ENCODE data around the gene NMT1.

The NMT1 gene

DNA sequence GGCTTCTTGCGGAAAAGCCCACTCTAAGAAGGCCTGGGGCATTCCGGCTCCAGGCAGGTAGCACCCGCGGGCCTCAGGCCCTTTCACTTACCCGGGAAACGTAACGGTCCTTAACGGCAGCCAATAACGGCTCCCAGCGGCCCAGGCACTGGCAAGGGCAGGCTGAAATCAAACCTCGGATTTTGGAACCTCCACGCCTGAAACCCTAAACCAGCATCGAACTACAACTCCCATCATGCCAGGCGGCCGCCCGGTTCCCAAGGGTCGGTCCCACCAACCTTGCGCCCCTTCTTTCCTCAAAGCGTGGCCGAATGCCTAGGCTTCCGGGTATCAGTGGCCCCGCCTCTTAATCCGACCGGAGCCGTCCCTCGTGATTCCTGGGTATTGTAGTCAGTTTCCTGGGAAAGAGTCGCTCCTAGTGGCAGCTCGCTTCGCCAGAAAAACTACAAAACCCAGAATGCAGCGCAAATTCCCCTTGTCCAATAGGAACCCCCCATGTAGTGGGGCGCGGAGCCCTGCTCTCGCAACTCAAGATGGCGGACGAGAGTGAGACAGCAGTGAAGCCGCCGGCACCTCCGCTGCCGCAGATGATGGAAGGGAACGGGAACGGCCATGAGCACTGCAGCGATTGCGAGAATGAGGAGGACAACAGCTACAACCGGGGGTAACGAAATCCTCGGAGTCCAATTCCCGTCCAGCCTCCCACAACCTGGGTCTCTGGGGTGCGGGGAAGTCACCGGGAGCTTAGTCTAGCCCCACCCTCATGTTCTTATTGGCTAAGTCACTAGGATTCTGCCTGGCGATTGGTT, at the start of gene NMT1:
Gene NMT1 (plus strand): TSS at position 521 of the 809 bp plus-strand sequence. CDS start 13 bp downstream, at position 534.
- DNase-seq (ENCODE audit: low read depth, low spot score), result peak; percentile 98

DNA sequence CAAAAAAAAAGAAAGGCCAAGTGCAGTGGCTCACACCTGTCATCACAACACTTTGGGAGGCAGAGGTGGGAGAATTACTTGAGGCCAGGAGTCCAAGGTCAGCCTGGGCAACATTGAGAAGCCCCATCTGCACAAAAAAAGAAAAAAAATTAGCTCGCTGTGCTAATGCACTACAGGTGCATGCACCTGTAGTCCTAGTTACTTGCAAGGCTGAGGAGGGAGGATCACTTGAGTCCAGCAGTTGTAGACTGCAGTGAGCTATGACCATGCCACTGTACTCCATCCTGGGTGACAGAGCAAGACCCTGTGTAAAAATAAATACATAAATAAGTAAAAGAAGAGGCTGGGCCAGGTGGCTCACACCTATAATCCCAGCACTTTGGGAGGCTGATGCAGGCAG, 49.4 kb upstream of the NMT1 start:
- no peak for DNase-seq (ENCODE audit: low read depth, low spot score)

DNA sequence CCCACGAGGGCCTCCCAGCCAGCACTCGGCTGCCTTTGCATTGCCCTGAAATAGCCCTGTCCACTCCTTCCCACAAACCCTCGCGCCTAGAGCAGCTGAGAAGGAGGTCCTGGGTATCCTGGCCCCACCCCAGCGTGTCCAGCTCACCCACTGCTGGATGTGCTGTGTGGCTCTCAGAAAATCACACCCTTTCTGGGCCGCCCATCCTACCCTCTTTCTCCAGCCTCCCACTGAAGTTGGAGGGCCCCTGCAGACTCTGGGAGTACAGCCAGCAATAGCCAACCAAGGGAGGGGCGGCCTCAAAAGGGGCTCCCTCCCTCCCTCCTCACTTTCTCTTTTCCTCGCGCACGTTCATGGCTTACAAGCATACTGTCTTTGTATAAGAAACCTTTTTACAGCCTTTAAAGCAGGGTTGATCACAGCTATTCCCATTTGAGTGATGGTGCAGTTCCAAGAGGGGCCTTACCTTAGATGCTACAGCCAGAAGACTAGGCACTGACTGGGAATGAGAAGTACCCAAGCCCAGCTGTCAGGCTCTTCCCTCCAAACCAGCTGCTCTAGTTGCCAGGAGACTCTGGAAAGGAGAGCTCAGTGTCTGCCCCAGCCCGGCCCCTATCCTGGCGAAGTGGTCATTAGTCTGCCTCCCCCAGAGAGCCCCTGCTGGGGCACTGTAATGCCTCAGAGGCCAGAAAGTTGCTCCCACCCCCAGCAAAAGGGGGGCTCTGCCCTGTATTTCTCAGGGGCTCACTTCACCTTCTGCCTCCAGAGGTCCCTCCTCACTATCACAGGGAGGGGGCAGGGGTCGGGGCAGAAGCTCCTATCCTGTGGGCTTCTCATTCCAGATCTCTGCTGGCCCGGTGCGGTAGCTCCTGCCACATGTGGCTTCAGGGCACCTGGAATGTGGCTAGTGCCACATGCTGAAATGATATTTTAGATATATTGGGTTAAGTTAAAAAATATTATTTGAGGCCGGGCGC, 47.8 kb upstream of the NMT1 start:
- DNase-seq (ENCODE audit: low read depth, low spot score), result no peak

DNA sequence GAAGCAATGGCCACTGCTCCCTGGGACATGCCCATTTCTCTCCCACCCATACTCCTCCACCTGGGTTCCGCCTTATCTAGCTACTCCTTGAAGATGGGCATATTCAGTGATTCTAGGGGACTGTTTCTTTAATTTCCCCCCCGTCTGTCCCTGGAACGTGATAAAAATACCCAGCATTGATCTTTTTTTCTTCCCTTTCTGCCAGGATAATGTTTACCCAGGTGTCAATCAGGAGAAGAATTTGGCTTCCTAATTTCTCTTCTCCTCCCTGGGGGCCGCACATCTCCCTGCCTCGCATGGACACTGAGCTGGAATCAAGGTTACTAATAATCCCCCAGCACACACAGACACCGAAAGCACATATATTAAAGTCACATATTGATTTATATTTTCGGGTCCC, 44.9 kb upstream of the NMT1 start:
- no peak for DNase-seq (ENCODE audit: low read depth, low spot score)

DNA sequence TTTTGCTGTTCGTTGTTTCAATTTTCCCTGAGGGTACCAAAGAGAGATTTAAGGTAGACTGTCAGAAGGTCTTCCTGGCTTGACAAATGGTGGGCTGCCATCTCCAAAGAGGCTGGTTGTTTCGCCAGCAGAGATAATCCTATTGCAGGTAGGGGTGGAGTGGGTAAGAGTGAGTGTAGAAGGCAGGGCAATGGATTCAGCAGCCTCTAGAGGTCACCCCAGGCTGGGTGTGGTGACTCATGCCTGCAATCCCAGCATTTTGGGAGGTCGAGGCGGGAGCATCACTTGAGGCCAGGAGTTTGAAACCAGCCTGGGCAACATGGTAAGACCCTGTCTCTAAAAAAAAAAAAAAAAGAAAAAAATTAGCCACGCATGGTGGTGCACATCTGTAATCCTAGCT, 44.3 kb upstream of the NMT1 start:
- DNase-seq (ENCODE audit: low read depth, low spot score), result no peak

DNA sequence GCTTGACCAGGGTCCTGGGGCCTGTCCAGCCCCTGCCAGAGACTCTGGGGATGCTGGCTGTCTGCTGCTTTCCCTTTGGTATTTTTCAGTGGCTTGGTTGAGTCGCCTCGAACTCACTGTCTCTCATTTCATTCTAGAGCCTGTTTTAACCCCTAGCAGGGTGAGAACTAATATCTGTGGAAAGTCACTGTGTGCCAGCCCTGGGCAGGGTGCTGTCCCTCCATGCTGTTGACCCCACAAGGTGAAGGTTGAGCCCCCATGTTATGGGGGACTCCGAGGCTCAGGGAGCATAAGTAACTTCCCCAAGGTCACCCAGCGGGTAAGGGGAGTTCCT, 42.6 kb upstream of the NMT1 start:
- no peak for DNase-seq (ENCODE audit: low read depth, low spot score)

DNA sequence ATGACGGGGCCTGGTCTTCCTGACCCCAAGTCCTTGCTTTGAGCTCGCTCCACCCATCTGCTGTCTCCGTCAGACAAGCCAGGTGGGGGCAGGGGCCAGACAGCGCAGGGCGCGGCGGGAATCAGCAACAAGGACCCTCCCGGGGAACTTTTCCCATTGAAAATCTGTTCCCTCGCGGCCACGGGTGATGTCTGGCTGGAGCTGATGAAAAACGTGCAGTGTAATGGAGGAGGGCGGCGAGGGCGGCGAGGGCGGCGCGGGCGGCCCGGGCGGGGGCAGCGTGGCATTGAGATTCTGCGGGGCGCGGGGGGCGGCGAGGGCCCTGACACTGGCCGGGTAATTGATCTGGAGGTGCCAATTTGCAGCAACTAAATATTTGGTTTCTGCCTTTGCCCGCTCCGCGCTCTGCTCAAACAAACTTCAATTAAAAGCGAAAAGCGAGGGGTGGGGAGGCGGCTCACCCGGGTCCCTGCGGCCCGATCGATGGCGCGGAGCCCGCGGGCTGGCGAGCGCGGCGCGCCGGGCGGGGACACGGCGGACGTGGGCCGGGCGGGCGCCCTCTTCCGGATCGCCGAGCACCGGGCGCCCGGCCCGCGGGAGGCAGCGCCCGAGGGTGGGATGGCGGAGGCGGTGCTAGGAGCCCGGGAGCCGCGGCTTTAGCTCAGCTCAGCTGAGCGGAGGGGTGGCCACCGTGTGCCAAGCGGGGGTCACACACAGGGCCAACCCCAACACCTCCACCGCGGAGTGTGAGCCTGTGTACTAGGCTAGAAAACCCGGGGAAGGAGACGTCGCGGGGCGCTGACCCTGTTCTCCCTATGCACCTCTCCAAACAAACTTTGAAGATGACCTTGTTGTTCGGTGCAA, 42.0 kb upstream of the NMT1 start:
- no peak for DNase-seq (ENCODE audit: low read depth, low spot score)

DNA sequence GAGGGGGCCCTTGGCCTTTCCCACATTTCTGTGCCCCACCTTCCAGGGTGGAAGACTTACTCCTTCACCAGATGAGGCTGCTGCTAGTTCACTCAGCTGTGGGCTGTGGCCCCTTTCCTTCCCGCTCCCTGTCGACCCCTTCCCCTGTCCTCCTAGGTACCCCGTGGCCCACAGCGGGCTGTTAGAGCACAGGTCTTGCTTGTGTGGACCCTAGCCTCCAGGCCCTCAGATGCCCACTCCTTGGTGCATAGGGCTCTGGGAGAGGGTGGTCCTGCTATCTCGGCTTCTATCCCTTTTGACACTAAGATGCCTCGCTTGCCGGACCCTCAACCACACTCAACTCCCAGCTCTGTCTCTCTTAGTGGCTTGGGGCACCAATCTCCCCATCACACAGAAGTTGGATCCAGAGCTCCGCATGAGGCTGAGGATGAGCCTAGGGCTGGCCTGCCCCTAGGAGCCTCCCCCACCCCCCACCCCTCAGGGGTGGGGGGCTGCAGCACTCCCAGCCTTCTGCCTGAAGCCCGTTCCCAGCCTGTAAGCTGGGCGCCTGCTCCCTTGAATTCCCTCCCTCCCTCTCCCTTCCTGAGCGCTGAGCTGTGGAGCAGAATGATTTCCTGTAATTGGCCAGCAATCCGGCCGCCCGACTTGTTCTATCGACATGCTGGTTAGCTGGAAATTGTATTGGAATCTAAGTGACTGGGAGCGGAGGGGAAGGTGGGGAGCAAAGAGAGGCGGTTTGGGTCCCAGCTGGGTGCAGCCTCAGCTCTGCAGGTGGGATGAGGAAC, 40.6 kb upstream of the NMT1 start:
- DNase-seq (ENCODE audit: low read depth, low spot score), result no peak

DNA sequence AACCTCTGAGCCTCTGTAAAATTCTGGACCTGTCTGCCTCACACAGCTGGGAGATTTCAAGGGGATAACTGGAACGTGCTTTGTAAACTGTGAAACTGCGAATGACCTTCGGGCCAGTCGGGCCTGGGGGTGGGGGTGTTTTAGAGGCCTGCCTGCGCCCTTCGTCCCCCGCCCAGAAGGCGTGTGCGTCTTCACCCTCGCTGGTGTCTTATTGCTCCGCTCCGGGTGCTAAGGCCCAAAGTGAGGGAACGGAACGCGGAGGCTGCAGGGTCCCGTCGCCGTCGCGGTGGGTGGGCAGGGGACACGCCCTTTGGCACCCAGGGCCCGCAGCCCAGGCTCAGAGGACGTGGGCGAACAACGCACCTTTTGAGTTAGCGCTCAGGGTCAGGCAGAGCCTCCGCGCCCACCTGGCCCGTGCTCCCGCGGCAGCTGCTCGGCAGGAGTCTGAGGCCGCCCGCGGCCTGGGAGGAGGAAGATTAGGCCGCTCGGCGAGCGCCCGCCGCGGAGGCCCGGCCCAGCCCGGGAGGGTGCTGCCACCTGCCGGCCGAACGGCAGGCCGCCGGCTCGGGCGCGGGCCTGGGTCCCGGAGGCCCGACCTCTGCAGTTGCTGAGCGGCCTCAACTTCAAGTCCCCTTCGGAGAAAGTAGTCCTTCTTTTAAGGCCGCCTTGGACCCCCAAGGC, 39.4 kb upstream of the NMT1 start:
- DNase-seq (ENCODE audit: low read depth, low spot score), result no peak

DNA sequence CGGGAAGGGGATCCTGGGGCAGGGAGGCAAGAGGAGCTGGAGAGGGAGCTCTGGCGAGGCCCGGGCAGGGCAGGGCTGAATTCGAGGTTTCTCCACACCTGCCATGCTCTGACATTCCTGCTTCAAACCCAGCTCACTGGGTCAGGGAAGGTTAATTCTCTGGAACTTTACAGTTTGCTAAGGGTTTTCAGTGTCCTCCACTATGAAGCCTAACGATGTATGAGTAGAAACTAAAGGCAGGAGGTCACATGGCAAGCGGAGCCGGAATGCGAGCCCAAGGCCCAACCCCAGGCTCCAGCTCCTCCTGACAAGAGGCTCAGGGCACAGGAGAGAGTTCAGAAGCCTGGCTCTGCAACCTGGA, 38.8 kb upstream of the NMT1 start:
- DNase-seq (ENCODE audit: low read depth, low spot score), result no peak

DNA sequence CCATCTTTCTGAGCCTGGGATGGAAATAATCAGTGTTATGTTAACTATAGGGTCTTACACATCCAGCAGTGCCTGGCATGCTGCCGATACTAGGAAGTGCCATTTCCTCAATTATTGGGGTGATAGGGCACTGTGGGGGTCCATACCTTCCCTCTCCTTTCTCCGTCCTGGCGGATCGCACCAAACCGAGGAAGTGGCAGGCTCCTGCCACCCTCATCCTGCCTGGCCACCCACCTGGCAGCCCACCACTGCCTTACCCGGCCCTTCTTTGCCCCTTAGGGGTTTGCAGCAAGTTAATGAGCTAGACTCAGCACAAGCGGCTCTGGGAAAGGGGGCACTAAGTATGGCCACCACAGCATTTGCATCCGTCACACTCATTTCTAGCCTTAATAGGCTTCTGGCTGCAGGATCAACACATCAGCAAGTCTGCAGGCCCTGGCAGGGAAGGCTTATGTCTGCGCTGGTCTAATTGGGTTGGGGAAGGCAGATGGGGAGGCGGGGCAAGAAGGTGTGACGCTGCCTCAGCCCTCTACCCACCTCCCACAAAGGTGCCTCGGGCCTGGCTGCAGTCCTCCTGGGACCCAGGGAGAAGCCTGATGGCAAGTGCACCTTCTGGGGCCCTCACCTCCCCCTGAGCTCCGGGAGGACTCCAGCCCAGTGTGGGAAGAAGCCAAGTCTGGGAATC, 38.3 kb upstream of the NMT1 start:
- DNase-seq (ENCODE audit: low read depth, low spot score), result no peak

DNA sequence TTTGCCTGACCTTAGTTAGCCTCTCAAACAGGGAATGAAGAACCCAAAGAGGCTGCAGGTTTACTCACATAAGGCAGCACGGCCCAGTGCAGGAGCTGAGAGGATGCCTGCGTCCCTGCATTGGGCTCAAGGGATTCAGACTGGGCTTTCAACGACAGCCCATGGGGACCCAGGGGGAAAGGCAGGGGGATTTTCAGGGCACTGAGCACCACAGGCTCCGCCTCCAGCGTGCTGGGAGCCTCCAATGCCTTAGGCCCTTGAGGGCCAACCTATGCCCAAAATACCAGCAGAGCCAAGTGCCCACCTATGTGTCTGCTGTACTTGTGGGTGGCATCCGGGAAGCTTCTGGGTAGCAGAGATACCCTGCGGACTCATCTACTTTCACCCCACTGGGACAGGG, 32.0 kb upstream of the NMT1 start:
- no peak for DNase-seq (ENCODE audit: low read depth, low spot score)

DNA sequence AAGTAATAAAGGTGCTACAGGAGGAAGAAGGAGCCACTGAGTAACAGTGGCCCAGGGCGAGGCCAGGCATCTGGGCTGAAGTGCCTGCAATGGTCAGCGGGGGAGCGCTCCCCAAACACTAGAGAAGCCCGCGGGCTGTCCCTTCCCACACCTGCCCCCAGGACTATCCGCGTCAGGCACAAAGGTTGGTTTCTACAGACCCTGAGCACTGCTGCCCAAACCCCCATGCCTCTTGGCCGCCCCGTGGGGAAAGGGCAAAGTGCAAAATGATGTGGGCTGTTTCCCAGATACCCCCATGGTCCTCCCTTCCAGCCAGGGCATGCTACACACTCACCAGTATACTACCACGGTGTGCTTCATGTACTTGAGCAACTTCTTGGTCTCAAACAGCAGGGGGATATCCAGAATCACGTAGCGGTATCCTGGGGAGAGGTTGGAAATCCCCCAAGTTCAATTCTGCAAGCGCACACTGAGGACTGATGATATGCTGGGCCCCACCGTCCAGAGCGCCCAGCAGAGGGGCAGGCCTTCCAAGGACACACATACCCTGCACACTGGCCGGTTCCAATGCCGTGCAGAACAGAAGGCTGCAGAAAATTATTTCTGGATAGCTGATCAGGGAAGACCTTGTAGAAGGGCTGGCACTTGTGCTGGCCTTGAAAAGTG, 31.2 kb upstream of the NMT1 start:
- no peak for DNase-seq (ENCODE audit: low read depth, low spot score)

DNA sequence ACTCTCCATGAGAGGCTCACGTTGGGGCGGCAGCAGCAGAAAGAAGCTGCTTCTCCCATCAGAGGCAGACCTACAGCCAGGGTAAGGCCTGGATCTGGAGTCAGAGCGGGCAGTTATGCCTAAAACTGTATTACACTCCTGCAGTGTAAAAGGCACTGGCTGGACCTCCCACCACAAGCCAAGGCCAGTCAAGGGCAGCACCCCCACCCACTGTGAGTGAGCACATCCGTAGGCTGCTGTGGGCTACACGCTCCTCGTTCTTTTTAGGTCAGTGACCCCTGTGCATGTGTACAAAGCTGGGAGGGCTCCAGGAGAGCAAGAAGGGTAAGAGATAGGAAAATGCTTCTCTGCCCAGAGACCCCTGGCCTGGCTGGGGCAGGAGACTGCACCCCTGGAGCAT, 30.4 kb upstream of the NMT1 start:
- DNase-seq (ENCODE audit: low read depth, low spot score), result no peak

DNA sequence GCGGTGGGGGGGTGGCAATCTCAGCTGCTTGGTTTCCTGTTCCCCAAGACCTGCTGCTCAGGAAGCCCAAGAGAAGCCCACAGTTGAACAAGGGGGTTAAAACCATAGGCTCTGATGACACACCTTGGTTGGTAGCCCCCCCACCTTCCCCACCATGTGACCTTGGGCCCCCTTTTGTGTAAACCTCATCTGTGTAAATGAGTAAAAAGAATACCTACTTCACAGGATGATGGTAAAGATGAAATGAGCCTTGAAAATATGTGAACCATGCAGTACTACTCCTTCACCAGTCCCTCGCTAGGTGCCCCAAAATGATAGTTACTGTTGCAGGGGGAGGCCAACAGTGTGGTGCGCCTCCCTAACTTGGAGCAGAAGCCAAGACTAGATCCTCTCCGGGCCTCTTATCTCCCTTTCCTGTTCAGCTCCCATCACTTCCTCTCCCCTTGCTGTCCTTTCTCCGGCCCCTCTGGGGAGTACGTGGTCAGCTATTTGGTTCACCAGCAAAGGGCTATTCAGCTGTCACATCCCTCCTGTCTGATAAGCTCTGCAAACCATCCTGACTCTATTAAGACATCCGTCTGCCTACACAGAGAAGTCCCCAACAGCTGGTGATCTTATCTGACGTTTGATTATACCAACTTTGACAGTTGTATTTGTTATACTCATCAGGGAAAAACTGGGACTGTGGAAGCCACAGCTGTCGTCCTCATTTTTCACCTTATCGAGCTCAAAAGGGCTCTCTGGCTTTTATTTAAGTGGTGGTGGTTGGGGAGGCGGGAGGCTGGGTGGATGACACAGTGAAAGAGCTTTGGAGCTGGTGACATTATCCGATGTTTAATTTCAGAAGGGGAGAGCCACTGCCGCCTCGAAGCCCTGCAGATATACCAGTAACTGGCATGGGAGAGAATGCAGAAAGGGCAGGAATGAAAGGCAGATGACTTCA, 29.6 kb upstream of the NMT1 start:
- DNase-seq (ENCODE audit: low read depth, low spot score), result no peak

DNA sequence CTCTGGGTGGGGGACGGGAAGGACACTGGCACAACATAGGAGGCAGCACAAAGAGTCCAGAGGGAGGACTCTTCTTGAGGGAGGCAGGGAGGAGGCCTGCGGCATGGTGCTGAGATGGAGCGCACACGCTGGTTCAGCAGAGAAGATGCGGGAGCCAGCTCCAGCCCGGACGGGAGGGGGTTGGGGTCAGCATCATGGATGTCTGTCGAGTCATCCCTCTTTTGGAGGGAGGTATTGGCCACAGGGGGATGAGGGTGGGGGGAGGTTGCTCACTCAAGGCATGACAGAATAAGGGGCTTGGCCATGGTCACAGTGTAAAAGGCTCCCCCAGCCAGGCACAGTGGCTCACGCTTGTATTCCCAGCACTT, 29.0 kb upstream of the NMT1 start:
- DNase-seq (ENCODE audit: low read depth, low spot score), result no peak

DNA sequence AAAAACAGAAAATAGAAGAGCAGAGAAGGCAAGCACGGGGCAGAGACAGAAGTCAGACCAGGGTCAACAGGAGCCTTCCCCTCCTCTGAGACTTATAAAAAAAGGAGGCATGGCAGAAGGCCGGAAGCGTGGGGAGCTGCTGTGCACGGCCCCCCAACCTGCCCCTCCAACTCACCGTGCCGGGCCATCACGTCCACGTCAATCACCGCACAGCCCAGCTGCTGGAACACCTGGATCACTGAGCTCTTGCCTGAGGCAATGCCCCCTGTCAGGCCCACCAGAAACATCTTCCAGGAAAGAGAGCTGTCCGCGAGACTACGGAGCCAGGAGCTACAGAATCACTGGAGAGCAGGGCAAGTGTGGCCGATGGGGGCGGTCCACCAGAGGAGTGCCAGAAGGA, 26.5 kb upstream of the NMT1 start:
- DNase-seq (ENCODE audit: low read depth, low spot score), result no peak

DNA sequence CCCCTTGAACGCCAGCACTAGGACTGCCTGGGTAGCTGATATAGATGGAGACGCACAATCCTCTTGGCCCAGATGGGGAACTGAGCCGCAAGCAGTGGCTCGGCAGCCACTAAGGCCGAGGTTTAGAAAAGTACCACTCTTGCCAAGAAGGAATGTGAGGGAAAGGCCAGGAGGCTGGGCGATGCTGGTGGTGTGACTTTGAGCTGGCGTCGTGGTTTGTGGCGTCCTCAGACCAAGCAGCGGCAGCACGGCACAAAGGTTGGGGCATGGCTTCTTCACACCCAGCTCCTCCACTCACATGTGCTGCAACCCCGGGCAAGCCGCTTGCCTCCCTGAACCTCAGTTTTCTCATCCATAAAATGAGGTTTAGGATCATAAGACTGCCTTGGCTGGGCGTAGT, 25.3 kb upstream of the NMT1 start:
- no peak for DNase-seq (ENCODE audit: low read depth, low spot score)
